ENCODE data around the gene VSTM2L. TPM values are rescaled to one million over a fixed set of nuclear protein-coding genes. Genes with fewer than 3 reads are reported as not detected.

VSTM2L gene
- total and polyA plus RNA-seq, 2 of the 4 experiments (the other 2 are of a cell fraction), result 0.18 to 0.19 TPM

DNA sequence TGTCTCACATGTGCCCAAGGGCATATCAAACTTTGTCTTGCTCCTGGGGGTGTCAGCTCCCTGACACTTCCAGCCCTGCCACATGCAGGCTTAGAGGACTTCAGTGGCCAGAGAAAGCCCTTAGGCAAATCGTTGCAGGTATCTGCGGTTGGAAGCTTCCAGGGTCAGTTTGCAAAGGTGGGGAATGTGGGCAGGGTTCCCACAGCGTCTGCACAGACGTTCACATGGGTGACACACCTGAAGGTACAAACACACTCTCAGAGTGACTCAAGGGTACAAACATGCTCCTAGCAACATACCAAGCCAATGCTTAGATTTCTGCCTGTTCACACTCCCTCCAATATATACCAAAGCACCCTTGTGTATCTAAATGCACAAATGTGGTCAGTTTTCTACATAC is 30.0 kb downstream of the VSTM2L start:
- no peak for DNase-seq
- Histone ChIP-seq H4K5ac (ENCODE audit: low read depth, low read length) (no peak overlapping the region), H3K9ac (ENCODE audit: low read depth, low read length) (no peak overlapping the region), H2BK5ac (ENCODE audit: low read depth, low read length, poor library complexity, severe bottlenecking) (no peak overlapping the region), H3K27ac (ENCODE audit: insufficient read depth, low read length) (no peak overlapping the region), H3K4ac (ENCODE audit: low read depth, low read length) (no peak overlapping the region), H2AFZ (replicated peaks; ENCODE audit: low read length, poor library complexity) (no peak overlapping the region), H3K56ac (ENCODE audit: extremely low read depth, insufficient read depth, low read length) (no peak overlapping the region), H2AK5ac (ENCODE audit: low read depth, low read length) (no peak overlapping the region), H3K14ac (replicated peaks; ENCODE audit: low read depth, low read length) (no peak overlapping the region), H3K4me1 (ENCODE audit: control insufficient read depth, insufficient read depth, low read length) (no peaks in the 10 kb centered on the region), H3K79me1 (ENCODE audit: low read depth in 1 of 2, low read length in 2 of 2) (no peaks in the 10 kb centered on the region), H3K27me3 (ENCODE audit: control insufficient read depth, insufficient read depth, low read length) (peaks cover 53% of the 10 kb centered on the region), H3K23ac (ENCODE audit: low read depth, low read length) (no peak overlapping the region), H3K4me2 (ENCODE audit: low read depth, low read length) (no peak overlapping the region), H4K20me1 (ENCODE audit: insufficient read depth, low read length) (no peaks in the 10 kb centered on the region), H2AK9ac (replicated peaks; ENCODE audit: low read depth, low read length, poor library complexity) (no peak overlapping the region), H3K36me3 (ENCODE audit: control insufficient read depth, insufficient read depth, low read length) (no peaks in the 10 kb centered on the region), H2BK15ac (ENCODE audit: low read depth, low read length) (no peak overlapping the region), H3K18ac (ENCODE audit: low read depth, low read length) (no peak overlapping the region), H3K4me3 (ENCODE audit: insufficient read depth, low read depth, low read length) (no peak overlapping the region), H2BK120ac (ENCODE audit: low read depth, low read length) (no peak overlapping the region), H4K8ac (ENCODE audit: low read depth in 2 of 2, low read length in 2 of 2) (no peak overlapping the region), H3K9me3 (ENCODE audit: control insufficient read depth, insufficient read depth, low read length) (no peaks in the 10 kb centered on the region), H3K9me1 (ENCODE audit: insufficient read depth, low read length) (no peaks in the 10 kb centered on the region), H4K91ac (ENCODE audit: insufficient read depth, low read depth, low read length) (no peak overlapping the region), H2BK20ac (ENCODE audit: low read depth, low read length) (no peak overlapping the region)
- TF ChIP-seq, protein P1, sequence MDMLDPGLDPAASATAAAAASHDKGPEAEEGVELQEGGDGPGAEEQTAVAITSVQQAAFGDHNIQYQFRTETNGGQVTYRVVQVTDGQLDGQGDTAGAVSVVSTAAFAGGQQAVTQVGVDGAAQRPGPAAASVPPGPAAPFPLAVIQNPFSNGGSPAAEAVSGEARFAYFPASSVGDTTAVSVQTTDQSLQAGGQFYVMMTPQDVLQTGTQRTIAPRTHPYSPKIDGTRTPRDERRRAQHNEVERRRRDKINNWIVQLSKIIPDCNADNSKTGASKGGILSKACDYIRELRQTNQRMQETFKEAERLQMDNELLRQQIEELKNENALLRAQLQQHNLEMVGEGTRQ (IDR thresholded peaks at IDR 0.05; ENCODE audit: low read depth, low read length), result no peak
- TF ChIP-seq POLR2A (IDR thresholded peaks at IDR 0.05; ENCODE audit: low read depth, low read length) (no peak), MXI1 (IDR thresholded peaks at IDR 0.05; ENCODE audit: borderline replicate concordance, low read depth, low read length) (no peak), RFX5 (IDR thresholded peaks at IDR 0.05; ENCODE audit: low read depth, low read length) (no peak), RAD21 (IDR thresholded peaks at IDR 0.05; ENCODE audit: low read length) (no peak), NFE2L2 (IDR thresholded peaks at IDR 0.05; ENCODE audit: low read depth, low read length) (no peak), CHD1 (IDR thresholded peaks at IDR 0.05; ENCODE audit: low read depth, low read length) (no peak), MAZ (IDR thresholded peaks at IDR 0.05; ENCODE audit: borderline replicate concordance, low read depth, low read length) (no peak), MAFK (IDR thresholded peaks at IDR 0.05; ENCODE audit: low read depth, low read length) (no peak)
- TF ChIP-seq, protein P2, sequence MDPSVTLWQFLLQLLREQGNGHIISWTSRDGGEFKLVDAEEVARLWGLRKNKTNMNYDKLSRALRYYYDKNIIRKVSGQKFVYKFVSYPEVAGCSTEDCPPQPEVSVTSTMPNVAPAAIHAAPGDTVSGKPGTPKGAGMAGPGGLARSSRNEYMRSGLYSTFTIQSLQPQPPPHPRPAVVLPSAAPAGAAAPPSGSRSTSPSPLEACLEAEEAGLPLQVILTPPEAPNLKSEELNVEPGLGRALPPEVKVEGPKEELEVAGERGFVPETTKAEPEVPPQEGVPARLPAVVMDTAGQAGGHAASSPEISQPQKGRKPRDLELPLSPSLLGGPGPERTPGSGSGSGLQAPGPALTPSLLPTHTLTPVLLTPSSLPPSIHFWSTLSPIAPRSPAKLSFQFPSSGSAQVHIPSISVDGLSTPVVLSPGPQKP (IDR thresholded peaks at IDR 0.05; ENCODE audit: borderline replicate concordance, low read depth, low read length), result no peak
- 43% methylated on average over 2 of the region's 4 CpGs; no CpG with 5 or more reads in 1 of the 2 experiments for WGBS, 2 experiments (ENCODE audit: extremely low coverage in 2 of 2, insufficient read length in 1 of 2)
- no TSS peak for BruUV-seq (replicated peaks)
- CTCF ChIA-PET, result no interaction called here
- in situ Hi-C loops (cut with MboI; ENCODE audit: low sequenced_read_pairs) (no loop called here), intact Hi-C loops (cut with micrococcal nuclease) (no loop called here), dilution Hi-C loops (cut with HindIII; ENCODE audit: low sequenced_read_pairs, unreplicated experiment) (no loop called here)
- ATAC-seq (ENCODE audit: low read depth), result no peak
- POLR2A ChIA-PET (ENCODE audit: unreplicated experiment), result no interaction called here
